IMR-90 (cell line): ENCODE measurements around the gene MRPL28. TPM values are rescaled to one million over a fixed set of nuclear protein-coding genes. Genes with fewer than 3 reads are reported as not detected.

Source experiments
- ATAC-seq: fragments of 200-7000 bp; cut with Tn5 transposase; 2 replicates; pipeline ENCODE4 v1.9.1; 2020; ENCODE audit warnings: low read depth, mild to moderate bottlenecking, moderate library complexity
- BruUV-seq: library from RNA; stranded (reverse); fragments of 400-500 nt; replicated peaks from 2 replicates; lab custom pipeline; 2021; lab: Mats Ljungman, UMichigan
- CTCF ChIA-PET: fragments of 300-600 bp; formaldehyde crosslinking; extraction: SDS; loops from one replicate; lab custom pipeline; 2021; ENCODE audit warnings: antibody characterized with exemption; lab: Yijun Ruan, JAX
- POLR2A ChIA-PET: fragments of 300-600 bp; sonication (Branson Sonifier 250); formaldehyde crosslinking; loops from one replicate; lab custom pipeline; 2022; ENCODE audit warnings: antibody characterized with exemption; ENCODE audit not compliant: unreplicated experiment; lab: Charles Lee
- DNase-seq: peaks from one replicate; pipeline ENCODE4 v3.0.0; 2013
- H2AFZ ChIP-seq: replicated peaks from 2 replicates; pipeline ENCODE3; 2013; ENCODE audit warnings: low read length, mild to moderate bottlenecking; ENCODE audit not compliant: poor library complexity
- H2AK5ac ChIP-seq: 2 replicates; pipeline ENCODE4 v1.6.1; 2013; ENCODE audit warnings: low read depth, low read length, inconsistent platforms
- H2AK9ac ChIP-seq: replicated peaks from 2 replicates; pipeline ENCODE3; 2013; ENCODE audit warnings: mild to moderate bottlenecking, low read depth, low read length, moderate library complexity; ENCODE audit not compliant: poor library complexity
- H2BK120ac ChIP-seq: 2 replicates; pipeline ENCODE4 v1.6.1; 2013; ENCODE audit warnings: low read depth, low read length, inconsistent platforms
- H2BK15ac ChIP-seq: 3 replicates; pipeline ENCODE4 v1.6.1; 2013; ENCODE audit warnings: low read depth, low read length, inconsistent platforms
- H2BK20ac ChIP-seq: 2 replicates; pipeline ENCODE4 v1.6.1; 2013; ENCODE audit warnings: low read depth, mild to moderate bottlenecking, inconsistent platforms, low read length, moderate library complexity
- H2BK5ac ChIP-seq: 2 replicates; pipeline ENCODE4 v1.6.1; 2013; ENCODE audit warnings: mild to moderate bottlenecking, low read depth, low read length, inconsistent platforms; ENCODE audit not compliant: poor library complexity, severe bottlenecking
- H3K14ac ChIP-seq: replicated peaks from 2 replicates; pipeline ENCODE4 v1.6.1; 2013; ENCODE audit warnings: low read depth, low read length, inconsistent platforms
- H3K18ac ChIP-seq: 2 replicates; pipeline ENCODE4 v1.6.1; 2013; ENCODE audit warnings: low read depth, low read length, control low read depth
- H3K23ac ChIP-seq: 2 replicates; pipeline ENCODE4 v1.6.1; 2013; ENCODE audit warnings: low read depth, low read length, inconsistent platforms
- H3K27ac ChIP-seq: 2 replicates; pipeline ENCODE4 v1.5.1; 2013; ENCODE audit warnings: mild to moderate bottlenecking, control low read depth, low read length; ENCODE audit not compliant: insufficient read depth
- H3K27me3 ChIP-seq: 2 replicates; pipeline ENCODE4 v1.6.1; 2013; ENCODE audit warnings: low read length; ENCODE audit not compliant: control insufficient read depth, insufficient read depth
- H3K36me3 ChIP-seq: 2 replicates; pipeline ENCODE4 v1.6.1; 2013; ENCODE audit warnings: low read length, mixed read lengths; ENCODE audit not compliant: control insufficient read depth, insufficient read depth
- H3K4ac ChIP-seq: 2 replicates; pipeline ENCODE4 v1.6.1; 2013; ENCODE audit warnings: low read depth, low read length, inconsistent platforms
- H3K4me1 ChIP-seq: 2 replicates; pipeline ENCODE4 v1.6.1; 2013; ENCODE audit warnings: low read length, mixed read lengths; ENCODE audit not compliant: control insufficient read depth, insufficient read depth
- H3K4me2 ChIP-seq: 2 replicates; pipeline ENCODE4 v1.6.1; 2013; ENCODE audit warnings: low read depth, mild to moderate bottlenecking, control low read depth, low read length, moderate library complexity
- H3K4me3 ChIP-seq: 2 replicates; pipeline ENCODE4 v1.5.1; 2013; ENCODE audit warnings: low read depth, mild to moderate bottlenecking, control low read depth, low read length, moderate library complexity; ENCODE audit not compliant: insufficient read depth
- H3K56ac ChIP-seq: 2 replicates; pipeline ENCODE4 v1.6.1; 2013; ENCODE audit warnings: low read length, inconsistent platforms; ENCODE audit not compliant: insufficient read depth; ENCODE audit errors: extremely low read depth
- H3K79me1 ChIP-seq, 2 experiments: 2 replicates each; pipeline ENCODE4 v1.6.1; 2013; ENCODE audit warnings: low read length in 2 of 2, inconsistent platforms in 1 of 2, low read depth in 1 of 2
- H3K9ac ChIP-seq: 2 replicates; pipeline ENCODE4 v1.6.1; 2013; ENCODE audit warnings: low read depth, low read length, control low read depth
- H3K9me1 ChIP-seq: 2 replicates; pipeline ENCODE4 v1.6.1; 2013; ENCODE audit warnings: low read length, inconsistent platforms; ENCODE audit not compliant: insufficient read depth
- H3K9me3 ChIP-seq: 2 replicates; pipeline ENCODE4 v1.6.1; 2013; ENCODE audit warnings: low read length; ENCODE audit not compliant: control insufficient read depth, insufficient read depth
- H4K20me1 ChIP-seq: 2 replicates; pipeline ENCODE4 v1.6.1; 2013; ENCODE audit warnings: low read length, inconsistent platforms; ENCODE audit not compliant: insufficient read depth
- H4K5ac ChIP-seq: 2 replicates; pipeline ENCODE4 v1.6.1; 2013; ENCODE audit warnings: mild to moderate bottlenecking, low read depth, low read length, control low read depth
- H4K8ac ChIP-seq, 2 experiments: 2 replicates each; pipeline ENCODE4 v1.6.1; 2013; ENCODE audit warnings: low read depth in 2 of 2, low read length in 2 of 2, control low read depth in 1 of 2, inconsistent platforms in 1 of 2
- H4K91ac ChIP-seq: 2 replicates; pipeline ENCODE4 v1.6.1; 2013; ENCODE audit warnings: low read depth, low read length, inconsistent platforms; ENCODE audit not compliant: insufficient read depth
- BHLHE40 ChIP-seq: fragments of 150-350 bp; IDR thresholded peaks from 2 replicates; pipeline ENCODE4 v1.6.1; 2016; ENCODE audit warnings: mild to moderate bottlenecking, low read depth, low read length
- CTCF ChIP-seq: conservative IDR thresholded peaks from 2 replicates; pipeline ENCODE4 v1.5.1; 2012; ENCODE audit warnings: mild to moderate bottlenecking, low read depth, low read length, improper control_type of control experiment
- ELK1 ChIP-seq: fragments of 150-350 bp; IDR thresholded peaks from 2 replicates; pipeline ENCODE4 v1.6.1; 2016; ENCODE audit warnings: low read depth, mild to moderate bottlenecking, low read length, moderate library complexity, borderline replicate concordance
- FOS ChIP-seq: fragments of 150-350 bp; IDR thresholded peaks from 2 replicates; pipeline ENCODE4 v1.6.1; 2016; ENCODE audit warnings: low read depth, low read length
- MAFK ChIP-seq: IDR thresholded peaks from 2 replicates; pipeline ENCODE4 v1.6.1; 2012; ENCODE audit warnings: low read depth, low read length, improper control_type of control experiment
- MAZ ChIP-seq: IDR thresholded peaks from 2 replicates; pipeline ENCODE4 v1.6.1; 2012; ENCODE audit warnings: low read depth, mild to moderate bottlenecking, low read length, improper control_type of control experiment, moderate library complexity, borderline replicate concordance
- MXI1 ChIP-seq: IDR thresholded peaks from 2 replicates; pipeline ENCODE4 v1.6.1; 2012; ENCODE audit warnings: low read depth, mild to moderate bottlenecking, low read length, moderate library complexity, borderline replicate concordance
- NFE2L2 ChIP-seq: fragments of 150-350 bp; IDR thresholded peaks from 2 replicates; pipeline ENCODE4 v1.6.1; 2016; ENCODE audit warnings: low read depth, mild to moderate bottlenecking, low read length
- POLR2A ChIP-seq: IDR thresholded peaks from 2 replicates; pipeline ENCODE4 v1.6.1; 2012; ENCODE audit warnings: mild to moderate bottlenecking, low read depth, low read length
- RAD21 ChIP-seq: IDR thresholded peaks from 2 replicates; pipeline ENCODE4 v1.6.1; 2012; ENCODE audit warnings: low read length, improper control_type of control experiment
- RFX5 ChIP-seq: IDR thresholded peaks from 2 replicates; pipeline ENCODE4 v1.8.0; 2012; ENCODE audit warnings: low read depth, mild to moderate bottlenecking, low read length, moderate library complexity
- WGBS, 2 experiments: methylation state at CpG; one replicate each; pipeline versions ENCODE4 v1.1.5 to v1.1.7; 2013; ENCODE audit warnings: missing lambda C conversion rate in 2 of 2; ENCODE audit not compliant: insufficient read length in 1 of 2; ENCODE audit errors: extremely low coverage in 2 of 2; 5-methylcytosine and 5-hydroxymethylcytosine counted together
- dilution Hi-C: fragments of 300-500 bp; cut with HindIII; formaldehyde crosslinking; loops from one replicate; pipeline ENCODE4 v1.14.3; 2018; ENCODE audit warnings: low sequenced_read_pairs; ENCODE audit not compliant: unreplicated experiment
- in situ Hi-C: fragments of 300-500 bp; cut with MboI; formaldehyde crosslinking; loops from 3 replicates; pipeline ENCODE4 v1.14.3; 2019; ENCODE audit warnings: low sequenced_read_pairs, inconsistent platforms, mixed read lengths
- intact Hi-C: fragments of 100-400 bp; cut with micrococcal nuclease; formaldehyde crosslinking; loops from 2 replicates; pipeline ENCODE4 v1.10.0; 2022
- polyA plus RNA-seq, 3 experiments: library from polyadenylated mRNA; depleted of rRNA; stranded (reverse); fragments of >200 nt; gene quantifications; 2 replicates each; pipeline ENCODE4 v1.2.3, GENCODE V29; 2012; ENCODE audit warnings: low replicate concordance in 1 of 3
- total RNA-seq: library from RNA; depleted of rRNA; stranded (reverse); fragments of >200 nt; gene quantifications from 2 replicates; pipeline ENCODE4 v1.2.3, GENCODE V29; 2012
- TF ChIP-seq, protein P1 (sequence below): fragments of 150-350 bp; IDR thresholded peaks from 2 replicates; pipeline ENCODE4 v1.6.1; 2017; ENCODE audit warnings: mild to moderate bottlenecking, antibody characterized with exemption, low read length, low read depth

Gene MRPL28
- total and polyA plus RNA-seq, 2 of the 4 experiments (the other 2 are of a cell fraction) = 104 to 181 TPM

DNA sequence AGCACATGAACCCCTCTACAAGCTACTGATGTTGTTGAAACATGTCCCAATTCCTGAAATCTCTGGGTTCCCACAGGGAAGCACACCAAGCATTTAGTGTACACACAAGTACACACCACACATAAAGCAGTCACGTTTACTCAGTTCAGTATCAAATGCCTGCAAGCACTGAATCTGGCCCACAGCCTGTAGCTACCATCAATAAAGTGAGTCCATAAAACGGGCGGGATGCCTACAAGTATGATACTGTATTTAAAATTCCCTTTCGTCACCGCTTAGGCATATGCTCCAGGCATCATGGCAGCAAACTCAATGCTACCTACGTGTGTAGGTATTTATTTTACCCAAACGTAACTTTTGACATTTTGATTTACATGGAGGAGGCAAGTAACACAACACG is 20.1 kb downstream of the MRPL28 start (continued):
- TF ChIP-seq FOS (no peak), MAFK (no peak), BHLHE40 (no peak)

DNA sequence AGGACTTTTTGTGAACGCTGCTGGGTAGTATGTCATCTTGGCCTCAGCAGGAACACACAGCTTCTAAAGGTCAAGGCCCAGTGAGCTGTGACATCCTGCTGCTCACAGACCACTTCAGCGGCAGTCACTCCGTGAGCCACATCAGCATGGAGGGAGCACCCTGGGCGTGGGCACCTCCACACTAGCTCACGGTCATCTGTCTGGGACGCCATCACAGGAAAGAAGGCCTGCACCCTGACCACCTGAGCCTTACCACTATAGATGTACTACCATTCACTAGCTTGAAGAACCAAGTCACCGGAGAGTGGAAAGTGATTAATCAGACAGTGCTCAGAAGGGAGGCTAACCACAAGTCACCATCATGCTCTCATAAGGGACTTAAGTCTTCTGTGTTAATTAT is 21.1 kb downstream of the MRPL28 start:
- dilution Hi-C loops (no loop called here), in situ Hi-C loops (no loop called here), intact Hi-C loops (no loop called here)
- no peak overlapping the region for H3K9ac ChIP-seq
- H2BK120ac ChIP-seq = no peak overlapping the region
- peaks cover 14% of the 10 kb centered on the region for H3K9me1 ChIP-seq
- peaks cover 21% of the 10 kb centered on the region for H3K36me3 ChIP-seq
- H3K4me3 ChIP-seq = no peak overlapping the region
- H2AFZ ChIP-seq = no peak overlapping the region
- H4K8ac ChIP-seq = no peak overlapping the region
- TF ChIP-seq MAZ = no peak
- TF ChIP-seq MAFK = no peak
- TF ChIP-seq RFX5 = no peak
- TF ChIP-seq, protein P1, sequence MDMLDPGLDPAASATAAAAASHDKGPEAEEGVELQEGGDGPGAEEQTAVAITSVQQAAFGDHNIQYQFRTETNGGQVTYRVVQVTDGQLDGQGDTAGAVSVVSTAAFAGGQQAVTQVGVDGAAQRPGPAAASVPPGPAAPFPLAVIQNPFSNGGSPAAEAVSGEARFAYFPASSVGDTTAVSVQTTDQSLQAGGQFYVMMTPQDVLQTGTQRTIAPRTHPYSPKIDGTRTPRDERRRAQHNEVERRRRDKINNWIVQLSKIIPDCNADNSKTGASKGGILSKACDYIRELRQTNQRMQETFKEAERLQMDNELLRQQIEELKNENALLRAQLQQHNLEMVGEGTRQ = no peak
- no peak for TF ChIP-seq POLR2A
- no peak for TF ChIP-seq BHLHE40
- no peak for TF ChIP-seq CTCF
- TF ChIP-seq RAD21 = no peak
- TF ChIP-seq MXI1 = no peak
- TF ChIP-seq ELK1 = no peak
- TF ChIP-seq NFE2L2 = no peak
- H3K4me1 ChIP-seq = peaks cover 11% of the 10 kb centered on the region
- no peak for ATAC-seq
- no peak overlapping the region for H3K27ac ChIP-seq
- H2BK5ac ChIP-seq = no peak overlapping the region
- H2BK15ac ChIP-seq = no peak overlapping the region
- H3K4ac ChIP-seq = no peak overlapping the region
- peak overlapping the region; percentile 91 for H2AK9ac ChIP-seq
- no peak overlapping the region for H2AK5ac ChIP-seq
- H4K5ac ChIP-seq = no peak overlapping the region
- H3K79me1 ChIP-seq = peaks cover 50 to 73% of the 10 kb centered on the region in 2 experiments
- no peak overlapping the region for H3K14ac ChIP-seq
- H3K9me3 ChIP-seq = no peaks in the 10 kb centered on the region
- no peak for DNase-seq
- WGBS, 2 experiments = 80% methylated on average over 1 of the region's 7 CpGs; no CpG with 5 or more reads in 1 of the 2 experiments
- CTCF ChIA-PET = interaction anchor here (0.7 kb wide), 1 partner anchor 13 kb away, joined by 3 read pairs; no protein-coding TSS in a partner anchor
- H4K91ac ChIP-seq = no peak overlapping the region
- BruUV-seq = no TSS peak
- H2BK20ac ChIP-seq = no peak overlapping the region
- H3K27me3 ChIP-seq = no peaks in the 10 kb centered on the region
- H3K56ac ChIP-seq = no peak overlapping the region
- H3K23ac ChIP-seq = no peak overlapping the region
- H3K4me2 ChIP-seq = no peak overlapping the region
- POLR2A ChIA-PET = no interaction called here
- H4K20me1 ChIP-seq = peaks cover 46% of the 10 kb centered on the region
- no peak overlapping the region for H3K18ac ChIP-seq
